GM20000 (cell line): ENCODE measurements around the gene FIG4.
A peak's percentile ranks its signal among the peaks of the same experiment; 100 is the strongest.
"Not testable (repeated sequence)": the region's sequence is repeated elsewhere in the genome, so short reads cannot be mapped to it uniquely, and the experiment has no call there.

Experiments
- DNase-seq: peaks from one replicate; pipeline ENCODE4 v3.0.0; 2012; ENCODE audit warnings: low spot score
- CTCF ChIP-seq: IDR thresholded peaks from 2 replicates; pipeline ENCODE4 v1.5.1; 2012; ENCODE audit warnings: mild to moderate bottlenecking, control low read depth; ENCODE audit errors: extremely low read depth, missing control alignments

Gene FIG4

GRCh38 chr6:109702791-109703190, 11.7 kb downstream of the FIG4 start:
- DNase-seq = no peak
- no peak for TF ChIP-seq CTCF

GRCh38 chr6:109705258-109705657, 14.2 kb downstream of the FIG4 start:
- peak; percentile 76 for TF ChIP-seq CTCF

GRCh38 chr6:109706513-109706912, 15.4 kb downstream of the FIG4 start:
- no peak for TF ChIP-seq CTCF
- no peak for DNase-seq

More at GRCh38 chr6:109705258-109705657, 14.2 kb downstream of the FIG4 start:
- peak; percentile 72 for DNase-seq

GRCh38 chr6:109708099-109708498, 17.0 kb downstream of the FIG4 start:
- not testable (repeated sequence) for DNase-seq

GRCh38 chr6:109713097-109713496, 22.0 kb downstream of the FIG4 start:
- no peak for TF ChIP-seq CTCF
- no peak for DNase-seq

- DNase-seq = no peak
- TF ChIP-seq CTCF = no peak
These were observed 23.1 kb downstream of the FIG4 start for GRCh38 chr6:109714166-109714565.

GRCh38 chr6:109714611-109715010, 23.5 kb downstream of the FIG4 start:
- no peak for TF ChIP-seq CTCF
- no peak for DNase-seq

- DNase-seq = no peak
These were observed 24.5 kb downstream of the FIG4 start for GRCh38 chr6:109715616-109716015.

More at GRCh38 chr6:109715616-109716015, 24.5 kb downstream of the FIG4 start:
- TF ChIP-seq CTCF = no peak
